H7 (cell line): ENCODE results near the gene SYTL2. TPM values are rescaled to one million over a fixed set of nuclear protein-coding genes. Genes with fewer than 3 reads are reported as not detected.
A peak's percentile ranks its signal among the peaks of the same experiment; 100 is the strongest.

ENCODE experiments used
- DNase-seq: peaks from one replicate; pipeline ENCODE4 v3.0.0; 2012
- H3K27me3 ChIP-seq: 2 replicates; pipeline ENCODE4 v1.6.0; 2011; ENCODE audit warnings: mild to moderate bottlenecking, low read length; ENCODE audit not compliant: control insufficient read depth, insufficient read depth
- H3K36me3 ChIP-seq: replicated peaks from 2 replicates; pipeline ENCODE4 v1.5.1; 2011; ENCODE audit warnings: low read length; ENCODE audit not compliant: control insufficient read depth, insufficient read depth
- H3K4me3 ChIP-seq: 2 replicates; pipeline ENCODE4 v1.5.1; 2011; ENCODE audit warnings: low read depth, mild to moderate bottlenecking, control low read depth, low read length, moderate library complexity; ENCODE audit not compliant: insufficient read depth
- total RNA-seq: library from RNA; depleted of rRNA; stranded (reverse); fragments of >200 nt; shearing (Covaris generic); gene quantifications from 2 replicates; pipeline ENCODE4 v1.2.3, GENCODE V29; 2014

The SYTL2 gene
- total RNA-seq, 1 experiment from 2014 or later: 1.4 TPM

GRCh38 chr11:85725510-85726258 lies 85.3 kb downstream of the SYTL2 start:
- no peaks in the 10 kb centered on the region for H3K36me3 ChIP-seq
- no peaks in the 10 kb centered on the region for H3K27me3 ChIP-seq
- DNase-seq: no peak
- no peak overlapping the region for H3K4me3 ChIP-seq

- H3K4me3 ChIP-seq: no peak overlapping the region
- H3K27me3 ChIP-seq: no peaks in the 10 kb centered on the region
- H3K36me3 ChIP-seq: no peaks in the 10 kb centered on the region
- no peak for DNase-seq
These were observed 86.0 kb downstream of the SYTL2 start for GRCh38 chr11:85724748-85725465.

- no peak for DNase-seq
- no peaks in the 10 kb centered on the region for H3K36me3 ChIP-seq
- no peaks in the 10 kb centered on the region for H3K27me3 ChIP-seq
- no peak overlapping the region for H3K4me3 ChIP-seq
These were observed 87.9 kb downstream of the SYTL2 start for GRCh38 chr11:85723088-85723487.

GRCh38 chr11:85721191-85721590 lies 89.8 kb downstream of the SYTL2 start:
- H3K27me3 ChIP-seq: no peaks in the 10 kb centered on the region
- no peaks in the 10 kb centered on the region for H3K36me3 ChIP-seq
- no peak overlapping the region for H3K4me3 ChIP-seq
- DNase-seq: no peak

- Histone ChIP-seq H3K27me3 (no peaks in the 10 kb centered on the region), H3K36me3 (no peaks in the 10 kb centered on the region), H3K4me3 (no peak overlapping the region)
- peak; percentile 51 for DNase-seq
These were observed 91.7 kb downstream of the SYTL2 start for GRCh38 chr11:85718991-85719807.

- no peak for DNase-seq
- H3K36me3 ChIP-seq: no peaks in the 10 kb centered on the region
- no peaks in the 10 kb centered on the region for H3K27me3 ChIP-seq
- H3K4me3 ChIP-seq: no peak overlapping the region
These were observed 92.6 kb downstream of the SYTL2 start for GRCh38 chr11:85718126-85718943.

GRCh38 chr11:85717429-85717828 lies 93.5 kb downstream of the SYTL2 start:
- Histone ChIP-seq H3K27me3 (no peaks in the 10 kb centered on the region), H3K36me3 (no peaks in the 10 kb centered on the region), H3K4me3 (no peak overlapping the region)
- no peak for DNase-seq

- no peaks in the 10 kb centered on the region for H3K27me3 ChIP-seq
- no peak overlapping the region for H3K4me3 ChIP-seq
- H3K36me3 ChIP-seq: no peaks in the 10 kb centered on the region
- no peak for DNase-seq
These were observed 98.0 kb downstream of the SYTL2 start for GRCh38 chr11:85712953-85713352.

- Histone ChIP-seq H3K4me3 (no peak overlapping the region), H3K27me3 (no peaks in the 10 kb centered on the region), H3K36me3 (no peaks in the 10 kb centered on the region)
- DNase-seq: no peak
These were observed 100.0 kb downstream of the SYTL2 start for GRCh38 chr11:85710917-85711316.

- H3K27me3 ChIP-seq: no peaks in the 10 kb centered on the region
- DNase-seq: no peak
These were observed 100.8 kb downstream of the SYTL2 start for GRCh38 chr11:85709941-85710702.

GRCh38 chr11:85705800-85706199 lies 105.1 kb downstream of the SYTL2 start:
- DNase-seq: no peak
- no peaks in the 10 kb centered on the region for H3K36me3 ChIP-seq
- H3K4me3 ChIP-seq: no peak overlapping the region
- H3K27me3 ChIP-seq: no peaks in the 10 kb centered on the region

More at GRCh38 chr11:85709941-85710702, 100.8 kb downstream of the SYTL2 start:
- no peaks in the 10 kb centered on the region for H3K36me3 ChIP-seq
- H3K4me3 ChIP-seq: no peak overlapping the region

- Histone ChIP-seq H3K4me3 (no peak overlapping the region), H3K36me3 (no peaks in the 10 kb centered on the region), H3K27me3 (no peaks in the 10 kb centered on the region)
- DNase-seq: no peak
These were observed 106.0 kb downstream of the SYTL2 start for GRCh38 chr11:85704967-85705366.

GRCh38 chr11:85699957-85700741 lies 110.8 kb downstream of the SYTL2 start:
- Histone ChIP-seq H3K27me3 (no peaks in the 10 kb centered on the region), H3K36me3 (no peaks in the 10 kb centered on the region), H3K4me3 (no peak overlapping the region)
- no peak for DNase-seq
